ENCODE results near the gene KRTAP5-5. TPM values are rescaled to one million over a fixed set of nuclear protein-coding genes. Genes with fewer than 3 reads are reported as not detected.
"Not testable (repeated sequence)": the region's sequence is repeated elsewhere in the genome, so short reads cannot be mapped to it uniquely, and the experiment has no call there.

The KRTAP5-5 gene
- polyA plus RNA-seq (ENCODE audit: insufficient read length in 3 of 3) = not detected
- long read RNA-seq, donor 1 = 0 reads
- long read RNA-seq, donor 2 = 0 reads
- long read RNA-seq, donor 3 = 0 reads
- long read RNA-seq, donor 4 = 0 reads
- long read RNA-seq, donor 5 = 0 reads
- long read RNA-seq, donor 6 = 0 reads
- long read RNA-seq, donor 7 = 0 reads
- long read RNA-seq, donor 8 = 0 reads
- long read RNA-seq, donor 9 = 0 reads
- long read RNA-seq, donor 10 = 0 reads
- long read RNA-seq, donor 11 = 0 reads
- long read RNA-seq, donor 12 = 0 reads
- long read RNA-seq, donor 13 = 0 reads
- long read RNA-seq, donor 14 = 0 reads
- long read RNA-seq, donor 15 = 0 reads
- long read RNA-seq, donor 16 = 0 reads

GRCh38 chr11:1629326-1630185 is at the start of gene KRTAP5-5:
KRTAP5-5 (plus strand) TSS chr11:1629775; CDS start chr11:1629841, 66 bp downstream.
- DNase-seq (ENCODE audit: extremely low read depth in 1 of 11, low read depth in 9 of 11, low spot score in 4 of 11) = no peak

- no peak for DNase-seq (ENCODE audit: extremely low read depth in 1 of 11, low read depth in 9 of 11, low spot score in 4 of 11)
These were observed 47.6 kb upstream of the KRTAP5-5 start for GRCh38 chr11:1581976-1582375.

- DNase-seq (ENCODE audit: extremely low read depth in 1 of 11, low read depth in 9 of 11, low spot score in 4 of 11) = not testable (repeated sequence)
These were observed 46.7 kb upstream of the KRTAP5-5 start for GRCh38 chr11:1582909-1583308.

GRCh38 chr11:1584661-1585370 is 44.8 kb upstream of the KRTAP5-5 start, which contains the start of gene KRTAP5-1:
KRTAP5-1 (minus strand) TSS chr11:1585283; CDS start chr11:1585249, 34 bp downstream.
- not testable (repeated sequence) for DNase-seq (ENCODE audit: extremely low read depth in 1 of 11, low read depth in 9 of 11, low spot score in 4 of 11)

GRCh38 chr11:1586699-1587098 is 42.9 kb upstream of the KRTAP5-5 start:
- no peak for DNase-seq (ENCODE audit: extremely low read depth in 1 of 11, low read depth in 9 of 11, low spot score in 4 of 11)

GRCh38 chr11:1589191-1589963 is 40.2 kb upstream of the KRTAP5-5 start:
- DNase-seq (ENCODE audit: extremely low read depth in 1 of 11, low read depth in 9 of 11, low spot score in 4 of 11) = not testable (repeated sequence)

- no peak for DNase-seq (ENCODE audit: extremely low read depth in 1 of 11, low read depth in 9 of 11, low spot score in 4 of 11)
These were observed 39.6 kb upstream of the KRTAP5-5 start for GRCh38 chr11:1589996-1590395.

- DNase-seq (ENCODE audit: extremely low read depth in 1 of 11, low read depth in 9 of 11, low spot score in 4 of 11) = no peak
These were observed 36.9 kb upstream of the KRTAP5-5 start for GRCh38 chr11:1592628-1593027.

- DNase-seq (ENCODE audit: extremely low read depth in 1 of 11, low read depth in 9 of 11, low spot score in 4 of 11) = not testable (repeated sequence)
These were observed 33.5 kb upstream of the KRTAP5-5 start for GRCh38 chr11:1595994-1596575.

- DNase-seq (ENCODE audit: extremely low read depth in 1 of 11, low read depth in 9 of 11, low spot score in 4 of 11) = not testable (repeated sequence)
These were observed 32.9 kb upstream of the KRTAP5-5 start for GRCh38 chr11:1596576-1597121.

GRCh38 chr11:1597331-1597993 is 32.1 kb upstream of the KRTAP5-5 start:
- DNase-seq (ENCODE audit: extremely low read depth in 1 of 11, low read depth in 9 of 11, low spot score in 4 of 11) = no peak

GRCh38 chr11:1597994-1598380 is 31.6 kb upstream of the KRTAP5-5 start, which contains the start of gene KRTAP5-2:
KRTAP5-2 (minus strand) TSS chr11:1598294; CDS start chr11:1598250, 44 bp downstream.
- DNase-seq (ENCODE audit: extremely low read depth in 1 of 11, low read depth in 9 of 11, low spot score in 4 of 11) = no peak

- DNase-seq (ENCODE audit: extremely low read depth in 1 of 11, low read depth in 9 of 11, low spot score in 4 of 11) = not testable (repeated sequence)
These were observed 31.2 kb upstream of the KRTAP5-5 start for GRCh38 chr11:1598406-1598805.

- DNase-seq (ENCODE audit: extremely low read depth in 1 of 11, low read depth in 9 of 11, low spot score in 4 of 11) = no peak
These were observed 30.8 kb upstream of the KRTAP5-5 start for GRCh38 chr11:1598816-1599215.

- no peak for DNase-seq (ENCODE audit: extremely low read depth in 1 of 11, low read depth in 9 of 11, low spot score in 4 of 11)
These were observed 28.9 kb upstream of the KRTAP5-5 start for GRCh38 chr11:1600626-1601025.

- DNase-seq (ENCODE audit: extremely low read depth in 1 of 11, low read depth in 9 of 11, low spot score in 4 of 11) = not testable (repeated sequence)
These were observed 27.9 kb upstream of the KRTAP5-5 start for GRCh38 chr11:1601663-1602062.

- DNase-seq (ENCODE audit: extremely low read depth in 1 of 11, low read depth in 9 of 11, low spot score in 4 of 11) = no peak
These were observed 25.9 kb upstream of the KRTAP5-5 start for GRCh38 chr11:1603629-1604028.
